ENCODE data around the gene PSD.
"Not testable (repeated sequence)": the region's sequence is repeated elsewhere in the genome, so short reads cannot be mapped to it uniquely, and the experiment has no call there.

PSD gene

DNA sequence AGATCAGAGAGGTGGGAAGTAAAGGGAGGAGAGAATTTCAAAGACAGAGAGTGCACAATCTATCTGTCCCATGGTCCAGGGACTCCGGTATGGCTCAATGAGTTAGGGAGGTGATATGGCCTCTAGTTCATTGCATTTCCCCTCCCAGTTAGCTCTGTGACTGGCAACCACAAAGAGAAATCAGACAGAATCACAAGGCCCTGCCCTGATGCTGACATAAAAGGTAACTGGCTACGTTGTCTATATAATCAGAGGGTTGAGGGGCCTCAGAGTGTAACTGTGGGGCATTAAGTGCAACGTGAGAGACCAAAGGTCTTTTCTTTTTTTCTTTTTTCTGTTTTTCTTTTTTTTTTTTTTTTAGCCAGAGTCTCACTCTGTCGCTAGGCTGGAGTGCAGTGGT is 40.1 kb upstream of the PSD start:
- Histone ChIP-seq H4K8ac (ENCODE audit: low read depth, low read length) (no peak overlapping the region), H3K9ac (ENCODE audit: low read depth, low read length, poor library complexity) (no peak overlapping the region), H3K4ac (ENCODE audit: low read length) (no peak overlapping the region), H2BK120ac (ENCODE audit: low read depth, low read length) (no peak overlapping the region), H2BK5ac (ENCODE audit: low read length) (no peak overlapping the region), H3K4me2 (ENCODE audit: insufficient read depth, low read length, poor library complexity, severe bottlenecking) (no peak overlapping the region), H3K27ac (replicated peaks; ENCODE audit: low read length) (no peak overlapping the region), H2AK5ac (ENCODE audit: low read depth, low read length) (no peak overlapping the region), H3K18ac (ENCODE audit: low read length) (no peak overlapping the region), H3K27me3 (ENCODE audit: control insufficient read depth in 3 of 3, insufficient read depth in 3 of 3, low read depth in 1 of 3, low read length in 3 of 3) (peaks cover 0 to 20% (median 0%) of the 10 kb centered on the region in 3 experiments), H3K36me3 (replicated peaks in 1 of 2; ENCODE audit: control insufficient read depth in 2 of 2, insufficient read depth in 2 of 2, low read length in 2 of 2) (no peaks in the 10 kb centered on the region), H2AFZ (ENCODE audit: low read length) (no peak overlapping the region), H3K79me1 (ENCODE audit: low read depth, low read length) (peaks cover 1% of the 10 kb centered on the region), H3K4me3 (ENCODE audit: low read length in 2 of 2) (no peak overlapping the region), H2BK12ac (ENCODE audit: low read length) (no peak overlapping the region), H3K9me3 (replicated peaks in 1 of 2; ENCODE audit: control insufficient read depth in 2 of 2, insufficient read depth in 1 of 2, low read depth in 1 of 2, low read length in 2 of 2) (no peaks in the 10 kb centered on the region), H3K23ac (ENCODE audit: low read depth, low read length, poor library complexity) (no peak overlapping the region), H2BK15ac (ENCODE audit: low read length) (no peak overlapping the region), H3K4me1 (ENCODE audit: control insufficient read depth in 2 of 2, insufficient read depth in 1 of 2, low read depth in 1 of 2, low read length in 2 of 2) (peaks cover 18 to 23% of the 10 kb centered on the region in 2 donors), H3K14ac (ENCODE audit: low read length) (no peak overlapping the region), H4K91ac (ENCODE audit: low read depth, low read length, poor library complexity) (no peak overlapping the region)
- WGBS, 2 donors (ENCODE audit: extremely low coverage in 2 of 2, insufficient read length in 2 of 2, insufficient replicate concordance in 1 of 2), result no CpG with 5 or more reads among the region's 4 CpGs
- no peak for DNase-seq (ENCODE audit: low spot score)

DNA sequence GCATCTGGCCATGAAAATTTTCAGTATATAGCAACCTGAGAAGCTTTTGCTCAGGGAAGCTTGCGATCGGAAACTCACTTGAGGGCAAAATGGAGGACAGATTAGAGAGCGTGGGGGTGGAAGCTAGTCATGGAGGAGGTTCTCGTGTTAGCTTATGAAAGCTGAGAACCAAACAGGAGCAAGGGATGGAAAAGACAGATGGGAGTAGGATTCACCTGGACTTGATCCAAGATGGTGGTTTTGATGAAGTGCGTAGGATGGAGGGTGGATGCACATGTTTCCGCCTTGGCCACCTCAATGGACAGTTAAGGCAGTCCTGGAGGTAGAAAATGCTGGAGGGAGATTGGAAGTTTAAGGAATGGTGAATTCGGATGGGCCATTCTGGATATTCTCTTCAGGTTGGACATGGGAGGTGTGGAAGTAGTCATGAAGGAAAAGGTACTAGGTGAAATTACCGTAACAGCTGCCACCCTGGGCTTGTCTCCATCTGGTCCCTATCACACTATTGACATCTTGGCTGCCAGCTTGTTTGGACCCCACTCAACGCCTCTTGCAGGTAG is 39.1 kb upstream of the PSD start:
- Histone ChIP-seq H3K9ac (ENCODE audit: low read depth, low read length, poor library complexity) (no peak overlapping the region), H2AK5ac (ENCODE audit: low read depth, low read length) (no peak overlapping the region), H3K36me3 (replicated peaks in 1 of 2; ENCODE audit: control insufficient read depth in 2 of 2, insufficient read depth in 2 of 2, low read length in 2 of 2) (peaks cover 0 to under 1% of the 10 kb centered on the region in 2 donors), H2AFZ (ENCODE audit: low read length) (no peak overlapping the region), H3K18ac (ENCODE audit: low read length) (no peak overlapping the region), H3K4me1 (ENCODE audit: control insufficient read depth in 2 of 2, insufficient read depth in 1 of 2, low read depth in 1 of 2, low read length in 2 of 2) (peaks cover 16% of the 10 kb centered on the region in 2 donors), H3K27me3 (ENCODE audit: control insufficient read depth in 3 of 3, insufficient read depth in 3 of 3, low read depth in 1 of 3, low read length in 3 of 3) (peaks cover 0 to 13% (median 0%) of the 10 kb centered on the region in 3 experiments), H3K4me3 (ENCODE audit: low read length in 2 of 2) (no peak overlapping the region), H3K23ac (ENCODE audit: low read depth, low read length, poor library complexity) (no peak overlapping the region), H3K4ac (ENCODE audit: low read length) (no peak overlapping the region), H3K4me2 (ENCODE audit: insufficient read depth, low read length, poor library complexity, severe bottlenecking) (no peak overlapping the region), H3K79me1 (ENCODE audit: low read depth, low read length) (no peaks in the 10 kb centered on the region), H3K27ac (replicated peaks; ENCODE audit: low read length) (no peak overlapping the region), H4K8ac (ENCODE audit: low read depth, low read length) (no peak overlapping the region), H2BK15ac (ENCODE audit: low read length) (no peak overlapping the region), H4K91ac (ENCODE audit: low read depth, low read length, poor library complexity) (no peak overlapping the region), H2BK5ac (ENCODE audit: low read length) (no peak overlapping the region), H2BK120ac (ENCODE audit: low read depth, low read length) (no peak overlapping the region), H3K14ac (ENCODE audit: low read length) (no peak overlapping the region), H3K9me3 (replicated peaks in 1 of 2; ENCODE audit: control insufficient read depth in 2 of 2, insufficient read depth in 1 of 2, low read depth in 1 of 2, low read length in 2 of 2) (no peaks in the 10 kb centered on the region), H2BK12ac (ENCODE audit: low read length) (no peak overlapping the region)
- WGBS, 2 donors (ENCODE audit: extremely low coverage in 2 of 2, insufficient read length in 2 of 2, insufficient replicate concordance in 1 of 2), result no CpG with 5 or more reads among the region's 9 CpGs
- no peak for DNase-seq (ENCODE audit: low spot score)

DNA sequence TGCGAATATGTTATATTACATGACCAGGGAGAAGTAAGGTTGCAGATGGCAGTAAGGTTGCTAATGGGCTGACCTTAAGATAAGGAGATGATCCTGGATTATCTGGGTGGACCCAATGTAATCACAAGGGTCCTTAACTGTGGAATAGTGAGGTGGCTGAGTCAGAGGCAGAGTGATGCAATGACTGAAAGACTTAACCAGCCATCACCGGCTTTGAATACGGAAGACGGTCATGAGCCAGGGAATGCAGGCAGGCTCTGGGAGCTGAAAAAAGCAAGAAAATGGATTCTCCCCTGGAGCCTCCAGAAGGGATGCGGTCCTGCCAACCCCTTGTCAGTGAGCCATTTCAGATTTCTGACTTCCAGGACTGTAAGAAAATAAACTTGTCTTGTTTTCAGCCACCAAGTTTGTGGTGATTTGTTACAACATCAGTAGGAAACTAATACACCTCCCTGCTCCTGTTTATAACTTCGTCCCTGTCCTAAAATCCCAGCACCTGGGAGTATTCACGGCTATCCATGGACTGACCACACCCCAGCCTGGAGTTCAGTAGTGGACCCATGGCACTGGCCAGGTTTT is 37.4 kb upstream of the PSD start:
- H2BK12ac ChIP-seq (ENCODE audit: low read length), result no peak overlapping the region
- H3K4me1 ChIP-seq (ENCODE audit: control insufficient read depth in 2 of 2, insufficient read depth in 1 of 2, low read depth in 1 of 2, low read length in 2 of 2), result peaks cover 10 to 16% of the 10 kb centered on the region in 2 donors
- H3K4me3 ChIP-seq (ENCODE audit: low read length in 2 of 2), result no peak overlapping the region
- H3K9me3 ChIP-seq (replicated peaks in 1 of 2; ENCODE audit: control insufficient read depth in 2 of 2, insufficient read depth in 1 of 2, low read depth in 1 of 2, low read length in 2 of 2), result no peaks in the 10 kb centered on the region
- H3K9ac ChIP-seq (ENCODE audit: low read depth, low read length, poor library complexity), result no peak overlapping the region
- H2BK120ac ChIP-seq (ENCODE audit: low read depth, low read length), result no peak overlapping the region
- H2BK15ac ChIP-seq (ENCODE audit: low read length), result no peak overlapping the region
- H3K4ac ChIP-seq (ENCODE audit: low read length), result no peak overlapping the region
- no peak overlapping the region for H3K18ac ChIP-seq (ENCODE audit: low read length)
- H2AFZ ChIP-seq (ENCODE audit: low read length), result no peak overlapping the region
- no peak overlapping the region for H3K27ac ChIP-seq (replicated peaks; ENCODE audit: low read length)
- no peak overlapping the region for H2AK5ac ChIP-seq (ENCODE audit: low read depth, low read length)
- H3K4me2 ChIP-seq (ENCODE audit: insufficient read depth, low read length, poor library complexity, severe bottlenecking), result no peak overlapping the region
- H3K27me3 ChIP-seq (ENCODE audit: control insufficient read depth in 3 of 3, insufficient read depth in 3 of 3, low read depth in 1 of 3, low read length in 3 of 3), result no peaks in the 10 kb centered on the region
- no peaks in the 10 kb centered on the region for H3K79me1 ChIP-seq (ENCODE audit: low read depth, low read length)
- H2BK5ac ChIP-seq (ENCODE audit: low read length), result no peak overlapping the region
- H4K91ac ChIP-seq (ENCODE audit: low read depth, low read length, poor library complexity), result no peak overlapping the region
- no peak overlapping the region for H4K8ac ChIP-seq (ENCODE audit: low read depth, low read length)
- no peak overlapping the region for H3K14ac ChIP-seq (ENCODE audit: low read length)
- no CpG with 5 or more reads among the region's 7 CpGs for WGBS, 2 donors (ENCODE audit: extremely low coverage in 2 of 2, insufficient read length in 2 of 2, insufficient replicate concordance in 1 of 2)
- H3K23ac ChIP-seq (ENCODE audit: low read depth, low read length, poor library complexity), result no peak overlapping the region
- no peak for DNase-seq (ENCODE audit: low spot score)
- H3K36me3 ChIP-seq (replicated peaks in 1 of 2; ENCODE audit: control insufficient read depth in 2 of 2, insufficient read depth in 2 of 2, low read length in 2 of 2), result peaks cover 0 to 4% of the 10 kb centered on the region in 2 donors

DNA sequence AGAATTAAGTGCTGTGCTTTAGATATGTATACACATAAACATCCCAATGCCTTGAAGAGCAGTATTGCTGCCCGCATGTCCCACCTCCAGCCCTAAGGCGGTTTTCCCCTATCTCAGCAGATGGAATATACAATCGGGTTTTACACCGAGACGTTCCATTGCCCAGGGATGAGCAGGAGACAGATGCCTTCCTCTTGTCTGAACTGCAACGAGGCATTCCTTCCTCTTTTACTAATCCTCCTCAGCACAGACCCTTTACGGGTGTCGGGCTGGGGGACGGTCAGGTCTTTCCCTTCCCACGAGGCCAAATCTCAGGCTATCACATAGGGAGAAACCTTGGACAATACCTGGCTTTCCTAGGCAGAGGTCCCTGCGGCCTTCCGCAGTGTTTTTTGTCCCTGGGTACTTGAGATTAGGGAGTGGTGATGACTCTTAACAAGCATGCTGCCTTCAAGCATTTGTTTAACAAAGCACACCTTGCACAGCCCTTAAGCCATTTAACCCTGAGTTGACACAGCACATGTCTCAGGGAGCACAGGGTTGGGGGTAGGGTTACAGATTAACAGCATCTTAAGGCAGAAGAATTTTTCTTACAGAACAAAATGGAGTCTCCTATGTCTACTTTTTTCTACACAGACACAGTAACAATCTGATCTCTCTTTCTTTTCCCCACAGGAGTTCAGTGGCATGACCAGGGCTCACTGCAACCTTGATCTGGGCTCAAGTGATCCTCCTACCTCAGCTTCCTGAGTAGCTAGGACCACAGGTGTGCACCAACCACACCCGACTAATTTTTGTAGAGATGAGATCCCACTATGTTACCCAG is 36.3 kb upstream of the PSD start:
- not testable (repeated sequence) for H3K9ac ChIP-seq (ENCODE audit: low read depth, low read length, poor library complexity); DNase-seq (ENCODE audit: low spot score); H2BK5ac ChIP-seq (ENCODE audit: low read length); H2AK5ac ChIP-seq (ENCODE audit: low read depth, low read length); H3K23ac ChIP-seq (ENCODE audit: low read depth, low read length, poor library complexity); H3K36me3 ChIP-seq (replicated peaks in 1 of 2; ENCODE audit: control insufficient read depth in 2 of 2, insufficient read depth in 2 of 2, low read length in 2 of 2); H3K18ac ChIP-seq (ENCODE audit: low read length); H3K9me3 ChIP-seq (replicated peaks in 1 of 2; ENCODE audit: control insufficient read depth in 2 of 2, insufficient read depth in 1 of 2, low read depth in 1 of 2, low read length in 2 of 2); H3K4me2 ChIP-seq (ENCODE audit: insufficient read depth, low read length, poor library complexity, severe bottlenecking); H2BK120ac ChIP-seq (ENCODE audit: low read depth, low read length); H2BK15ac ChIP-seq (ENCODE audit: low read length); H4K91ac ChIP-seq (ENCODE audit: low read depth, low read length, poor library complexity); H3K4ac ChIP-seq (ENCODE audit: low read length); H2BK12ac ChIP-seq (ENCODE audit: low read length); H3K27me3 ChIP-seq (ENCODE audit: control insufficient read depth in 3 of 3, insufficient read depth in 3 of 3, low read depth in 1 of 3, low read length in 3 of 3); H2AFZ ChIP-seq (ENCODE audit: low read length); H3K14ac ChIP-seq (ENCODE audit: low read length); H3K79me1 ChIP-seq (ENCODE audit: low read depth, low read length); H4K8ac ChIP-seq (ENCODE audit: low read depth, low read length); H3K27ac ChIP-seq (replicated peaks; ENCODE audit: low read length); H3K4me3 ChIP-seq (ENCODE audit: low read length in 2 of 2)
- H3K4me1 ChIP-seq (ENCODE audit: control insufficient read depth in 2 of 2, insufficient read depth in 1 of 2, low read depth in 1 of 2, low read length in 2 of 2), result peaks cover 7 to 15% of the 10 kb centered on the region in 2 donors
- WGBS, 2 donors (ENCODE audit: extremely low coverage in 2 of 2, insufficient read length in 2 of 2, insufficient replicate concordance in 1 of 2), result no CpG with 5 or more reads among the region's 13 CpGs
